GM18505 (cell line): ENCODE data around the gene NSFL1C.

ENCODE experiments used
- ATAC-seq: cut with Tn5 transposase; IDR thresholded peaks from one replicate; pipeline ENCODE4 v1.9.1; 2021; ENCODE audit not compliant: unreplicated experiment
- POLR2A ChIP-seq: IDR thresholded peaks from 4 replicates; pipeline ENCODE4 v1.6.1; 2011; ENCODE audit warnings: borderline replicate concordance; ENCODE audit not compliant: insufficient read depth, insufficient read length; ENCODE audit errors: extremely low read depth

NSFL1C gene

DNA sequence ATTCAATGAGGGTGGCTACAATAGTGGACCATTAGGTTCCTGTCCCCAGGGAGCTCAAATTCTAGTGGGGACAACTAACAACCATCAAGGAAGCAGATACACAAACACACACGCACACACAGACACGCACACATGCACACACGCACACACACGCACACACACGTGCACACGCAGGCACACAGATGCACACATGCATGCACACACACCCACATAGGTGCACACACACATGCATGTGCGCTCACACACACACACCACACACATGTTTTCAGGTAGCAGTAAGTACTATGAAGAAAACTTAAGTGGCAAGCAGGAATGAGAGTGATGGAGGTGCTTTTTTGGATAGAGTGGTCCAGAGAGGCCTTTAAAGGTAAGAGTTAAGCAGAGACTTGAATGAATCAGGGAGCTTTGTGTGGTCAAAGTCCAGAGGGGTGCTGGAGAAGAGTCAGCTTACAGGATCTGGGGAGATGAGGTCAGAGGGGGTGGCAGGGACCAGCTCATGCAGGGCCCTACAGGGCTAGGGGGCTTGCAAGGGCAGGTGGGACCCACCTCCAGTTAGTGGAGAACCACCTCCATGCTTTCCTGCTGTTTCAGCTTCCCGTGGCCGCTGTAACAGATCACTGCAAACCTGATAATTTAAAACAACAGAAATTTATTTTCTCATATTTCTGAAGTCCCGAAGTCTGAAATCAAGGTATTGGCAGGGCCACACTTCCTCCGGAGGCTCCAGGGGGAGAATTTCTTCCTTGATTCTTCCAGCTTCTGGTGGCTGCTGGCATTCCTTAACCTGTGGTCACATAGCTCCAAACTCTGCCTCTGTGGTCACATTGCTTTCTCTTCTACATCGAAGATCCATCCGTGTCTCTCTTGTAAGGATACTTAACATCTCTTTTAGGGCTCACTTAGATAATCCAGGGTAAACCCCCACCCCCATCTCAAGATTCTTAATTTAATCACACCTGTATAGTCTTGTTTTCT lies 6.9 kb upstream of the NSFL1C start:
- no peak for TF ChIP-seq POLR2A
- ATAC-seq, result no peak

DNA sequence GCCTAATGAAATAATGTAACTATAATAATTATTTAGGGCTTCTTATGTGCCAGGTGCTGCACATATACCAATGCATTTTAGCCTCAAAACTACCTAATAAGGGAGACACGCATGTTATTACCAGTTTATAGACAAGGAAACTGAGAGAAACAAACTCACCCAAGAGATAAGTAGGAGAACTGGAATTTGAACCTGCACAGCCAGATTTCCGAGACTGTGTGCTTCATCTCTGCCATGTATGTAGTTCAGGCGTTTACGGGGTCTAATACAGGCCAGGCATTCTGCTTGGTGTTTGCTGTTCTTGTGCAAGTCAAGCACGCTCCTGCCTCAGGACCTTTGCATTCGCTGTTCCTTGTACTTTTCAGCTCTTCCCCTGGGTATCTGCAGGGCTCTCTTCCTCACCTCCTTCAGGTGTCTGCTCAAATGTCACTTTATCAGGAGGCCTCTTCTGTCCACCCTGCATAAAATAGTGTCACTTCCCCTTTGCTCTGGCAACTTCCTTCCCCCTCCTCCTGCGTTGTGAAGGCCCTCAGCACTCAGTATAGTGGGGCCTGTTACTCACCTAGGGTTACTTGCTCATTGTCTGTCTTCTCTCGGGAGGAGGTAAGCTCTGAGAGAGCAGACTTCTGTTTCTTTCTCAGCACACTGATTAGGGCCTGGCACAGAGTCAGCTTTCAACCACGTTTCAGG lies 6.1 kb upstream of the NSFL1C start:
- no peak for ATAC-seq
- TF ChIP-seq POLR2A, result no peak

DNA sequence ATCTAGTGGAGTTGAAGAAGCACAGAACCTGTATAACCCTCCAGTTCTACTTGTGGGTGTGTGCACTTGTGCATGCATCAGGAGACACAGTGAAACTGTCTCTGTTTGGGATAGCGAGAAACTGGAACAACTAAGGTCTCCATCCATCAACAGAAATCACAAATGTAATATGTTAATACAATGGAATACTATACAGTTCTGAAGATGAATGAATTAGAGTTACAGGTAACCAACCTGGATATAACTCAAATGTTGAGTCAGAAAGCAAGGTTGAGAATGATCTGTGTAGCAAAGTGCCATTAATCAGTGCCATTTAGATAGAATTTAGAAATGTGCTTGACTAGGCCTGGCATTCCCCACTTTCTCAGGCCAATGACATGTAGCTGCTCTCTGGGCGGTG lies 4.6 kb upstream of the NSFL1C start:
- no peak for TF ChIP-seq POLR2A

DNA sequence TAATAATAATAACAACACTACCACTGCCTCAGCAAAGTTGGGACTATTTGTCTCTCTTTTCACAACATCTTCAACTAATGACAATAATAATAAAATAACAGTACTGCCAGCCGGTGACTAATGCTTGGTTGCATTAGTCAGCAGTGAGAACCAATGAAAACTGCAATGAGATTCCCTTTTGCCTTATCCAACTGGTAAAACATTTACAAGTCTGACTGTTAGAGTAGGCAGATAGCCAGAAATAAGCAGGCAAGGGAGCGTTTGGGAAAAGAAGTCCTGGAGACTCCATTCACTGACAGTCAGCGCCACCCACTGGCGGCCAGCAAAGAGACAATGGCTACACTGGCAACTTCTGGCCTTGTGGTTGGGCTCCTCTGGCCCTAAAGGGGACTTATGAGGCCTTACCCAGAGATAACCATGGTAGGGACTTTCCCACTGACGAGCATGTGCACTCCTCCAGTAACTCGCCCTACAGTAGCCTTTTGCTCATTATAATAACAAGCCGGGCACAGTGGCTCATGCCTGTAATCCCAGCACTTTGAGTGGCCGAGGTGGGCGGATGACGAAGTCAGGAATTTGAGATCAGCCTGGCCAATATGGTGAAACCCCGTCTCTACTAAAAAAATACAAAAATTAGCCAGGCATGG lies 3.4 kb upstream of the NSFL1C start:
- no peak for TF ChIP-seq POLR2A
- no peak for ATAC-seq

More for the DNA sequence above, 4.6 kb upstream of the NSFL1C start:
- no peak for ATAC-seq

DNA sequence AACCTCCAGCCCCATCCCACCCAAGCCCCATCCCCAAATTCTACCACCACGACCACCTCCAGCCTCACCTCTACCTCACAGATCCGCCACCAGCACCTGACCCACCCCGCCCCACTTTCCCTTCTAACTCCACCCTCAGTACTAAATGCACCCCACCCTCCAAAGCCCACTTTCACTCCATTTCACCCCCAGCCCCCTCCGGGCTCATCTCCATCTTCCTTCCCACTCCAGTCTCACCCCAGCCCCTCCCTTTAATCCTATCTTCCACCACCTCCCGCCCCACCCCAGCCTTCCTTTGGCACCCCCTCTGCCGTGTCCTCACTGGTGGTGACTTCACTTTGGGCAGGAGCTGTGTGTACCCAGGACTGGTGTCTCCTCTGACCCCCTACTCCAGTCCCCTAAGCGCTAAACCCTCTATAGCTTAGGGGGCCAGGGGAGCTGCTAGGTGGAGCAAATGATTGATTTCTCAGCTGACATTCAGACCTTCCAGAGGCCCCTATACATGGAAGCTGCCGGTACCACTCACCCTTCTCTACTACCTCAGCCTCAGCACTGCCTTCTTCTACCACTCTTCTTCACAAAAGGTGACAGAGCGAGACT lies 2.8 kb upstream of the NSFL1C start:
- no peak for TF ChIP-seq POLR2A

DNA sequence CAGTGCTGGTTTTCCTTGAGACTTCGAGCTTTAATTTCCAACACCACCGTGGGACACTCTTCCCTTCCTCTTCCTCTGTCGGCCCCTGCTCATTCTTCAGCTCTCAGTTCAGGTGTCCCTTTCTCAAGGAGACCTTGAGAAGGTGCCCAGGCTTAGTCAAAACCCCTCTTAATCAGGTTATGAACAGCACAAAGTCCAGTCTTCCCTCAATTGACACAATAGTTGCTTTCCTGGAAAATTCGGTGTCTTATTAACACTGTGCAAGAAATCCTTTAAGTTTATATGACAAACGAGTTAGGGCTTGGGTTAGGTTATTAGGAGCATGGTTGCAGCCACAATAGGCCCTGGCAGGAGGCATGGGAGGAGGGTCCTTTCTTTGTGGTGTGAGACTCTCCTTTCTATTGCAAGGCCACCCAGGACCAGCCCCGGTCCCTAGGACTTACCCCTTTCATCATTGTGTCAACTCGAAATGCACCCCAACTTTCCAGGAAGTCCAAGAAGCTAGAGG lies 1.5 kb upstream of the NSFL1C start:
- no peak for ATAC-seq
- no peak for TF ChIP-seq POLR2A

More for the DNA sequence above, 2.8 kb upstream of the NSFL1C start:
- ATAC-seq, result no peak

DNA sequence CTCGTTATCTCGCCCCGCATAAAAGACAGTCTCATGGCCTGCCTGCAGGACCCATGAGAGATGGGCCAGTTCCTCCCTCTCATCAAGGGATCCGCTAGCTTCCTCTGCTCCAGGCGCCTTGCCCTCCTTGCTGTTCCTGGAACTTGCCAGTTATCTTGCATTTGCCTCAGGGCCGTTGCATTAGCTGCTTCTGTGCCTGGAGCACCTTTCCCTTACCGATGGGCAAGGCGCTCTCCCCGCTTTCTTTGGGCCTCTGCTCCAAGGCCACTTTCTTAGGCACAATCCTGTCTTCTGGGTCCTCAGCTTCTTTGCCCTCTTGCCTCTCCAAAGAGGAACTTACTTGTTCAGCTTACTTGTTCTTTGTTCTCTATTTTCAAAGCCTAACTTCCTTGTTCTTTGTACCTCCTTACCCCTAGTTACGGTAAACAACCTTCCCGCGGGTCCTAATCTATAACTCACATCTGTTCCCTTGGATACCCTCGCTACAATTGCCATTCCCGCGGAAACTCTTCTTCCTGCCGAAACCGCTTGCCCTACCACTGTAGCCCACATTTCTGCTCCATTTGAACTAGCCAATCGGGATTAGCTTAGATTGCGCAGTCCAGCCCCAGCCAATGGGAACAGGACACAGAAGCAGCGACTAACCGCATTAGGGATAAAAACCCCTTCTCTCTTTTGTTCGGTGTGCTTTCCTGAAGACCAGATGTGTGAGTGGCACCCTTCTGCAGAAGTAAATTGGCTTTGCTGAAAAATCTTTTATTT lies 887 bp upstream of the NSFL1C start:
- no peak for TF ChIP-seq POLR2A
- ATAC-seq, result no peak

DNA sequence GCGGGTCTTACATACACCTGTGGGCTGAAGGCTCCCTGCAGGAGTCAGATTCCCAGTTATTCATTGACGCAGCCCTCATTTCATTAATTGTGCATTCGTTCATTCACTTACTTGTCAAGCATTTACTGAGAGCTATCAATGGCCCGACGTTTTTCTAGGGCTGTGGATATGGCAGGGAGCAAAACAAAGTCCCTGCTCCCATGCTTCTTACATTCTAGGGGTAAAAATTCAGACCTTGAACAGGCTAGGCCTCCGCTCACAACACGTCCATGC lies 369 bp upstream of the NSFL1C start:
- no peak for ATAC-seq
- TF ChIP-seq POLR2A, result no peak

DNA sequence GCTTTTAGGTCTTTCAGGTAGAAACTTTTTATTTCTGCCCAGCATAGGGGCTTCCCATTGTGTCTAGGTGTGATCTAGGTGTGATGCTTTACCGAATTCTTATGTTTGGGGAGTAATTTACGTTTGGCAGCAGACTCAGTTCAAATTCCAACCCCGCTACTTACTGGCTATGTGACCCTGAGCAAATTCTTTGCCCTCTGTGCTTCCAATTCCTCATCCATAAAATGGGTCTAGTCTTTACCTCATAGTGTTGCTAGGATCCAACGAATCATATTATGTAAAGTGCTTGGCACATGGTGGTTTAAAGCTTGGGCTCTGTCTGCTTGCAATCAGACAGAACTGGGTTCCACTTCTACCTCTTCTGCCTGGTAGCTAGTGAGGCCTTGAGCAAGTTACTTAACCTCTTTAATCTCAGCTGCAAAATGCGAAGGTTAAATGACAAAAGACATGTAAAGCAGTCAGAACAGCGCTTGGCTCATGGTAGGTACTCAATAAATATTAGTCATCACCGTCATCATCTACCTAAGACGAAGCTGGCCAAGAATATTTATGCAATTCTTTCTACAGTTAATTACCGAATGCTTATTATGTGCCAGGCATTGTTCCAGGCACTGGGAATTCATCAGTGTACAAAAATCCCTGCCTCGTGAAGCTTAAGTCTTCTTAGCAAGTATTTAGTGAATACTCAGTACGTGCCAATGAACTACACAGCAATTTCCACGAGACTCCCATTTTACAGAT lies 1.0 kb downstream of the NSFL1C start:
- no peak for ATAC-seq
- TF ChIP-seq POLR2A, result no peak

DNA sequence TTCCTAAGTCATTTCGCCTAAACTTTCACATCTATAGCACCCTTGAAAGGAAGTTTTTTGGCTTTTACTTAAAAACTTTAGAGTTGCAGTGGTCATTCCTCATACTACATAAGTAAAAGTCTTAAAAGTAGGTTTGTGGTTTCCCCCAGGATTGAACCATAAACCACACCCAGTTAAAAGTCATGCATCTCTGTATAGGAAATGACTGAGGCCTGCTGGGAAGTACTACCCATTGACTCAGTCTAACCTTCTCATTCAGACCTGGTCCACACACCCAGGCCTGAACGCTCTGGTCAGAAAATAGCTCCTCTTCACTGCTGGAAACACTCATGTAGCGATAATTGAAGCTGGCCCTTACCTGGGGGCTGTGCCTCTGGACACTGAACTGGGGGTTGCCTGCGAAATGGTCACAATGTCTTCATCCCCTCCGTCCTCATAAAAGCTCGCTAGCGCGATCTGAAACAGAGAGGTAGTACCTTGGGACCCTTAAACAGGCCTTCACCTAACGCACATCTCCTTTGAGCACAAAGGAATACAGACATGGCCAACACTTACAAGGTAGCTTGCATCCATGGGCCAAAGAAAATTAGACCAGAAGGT lies 2.6 kb downstream of the NSFL1C start:
- no peak for TF ChIP-seq POLR2A
- no peak for ATAC-seq

DNA sequence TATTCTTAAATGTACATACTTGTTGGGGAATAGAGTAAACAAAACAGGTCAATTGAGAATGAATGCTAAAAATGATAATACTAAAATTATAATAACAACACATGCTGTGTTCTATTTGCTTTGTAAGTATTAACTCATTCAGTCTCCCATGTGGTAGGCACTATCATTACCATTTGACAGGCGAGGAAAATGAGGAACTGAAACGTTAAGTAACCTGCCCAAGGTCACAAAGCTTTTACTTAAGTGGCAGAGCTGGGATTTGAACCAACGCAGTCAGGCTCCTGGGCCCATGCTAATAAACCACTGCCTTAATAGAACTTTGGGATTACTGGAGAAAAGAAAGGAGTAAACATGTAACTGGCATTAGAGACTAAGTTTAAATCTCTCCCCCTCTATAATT lies 3.8 kb downstream of the NSFL1C start:
- ATAC-seq, result no peak
- no peak for TF ChIP-seq POLR2A
